ENCODE results near the gene LRTM1.

LRTM1 gene

GRCh38 chr3:54940971-54941370, 13.1 kb upstream of the LRTM1 start:
- DNase-seq = no peak
- Mint-ChIP-seq H3K36me3 (ENCODE audit: low read depth) (no peaks in the 10 kb centered on the region), H3K9me3 (no peaks in the 10 kb centered on the region), H3K4me3 (no peak overlapping the region), H3K27ac (no peak overlapping the region), H3K4me1 (peaks cover 41% of the 10 kb centered on the region), H3K27me3 (ENCODE audit: low read depth, poor library complexity) (peaks cover 2% of the 10 kb centered on the region)
- TF ChIP-seq, protein P1, sequence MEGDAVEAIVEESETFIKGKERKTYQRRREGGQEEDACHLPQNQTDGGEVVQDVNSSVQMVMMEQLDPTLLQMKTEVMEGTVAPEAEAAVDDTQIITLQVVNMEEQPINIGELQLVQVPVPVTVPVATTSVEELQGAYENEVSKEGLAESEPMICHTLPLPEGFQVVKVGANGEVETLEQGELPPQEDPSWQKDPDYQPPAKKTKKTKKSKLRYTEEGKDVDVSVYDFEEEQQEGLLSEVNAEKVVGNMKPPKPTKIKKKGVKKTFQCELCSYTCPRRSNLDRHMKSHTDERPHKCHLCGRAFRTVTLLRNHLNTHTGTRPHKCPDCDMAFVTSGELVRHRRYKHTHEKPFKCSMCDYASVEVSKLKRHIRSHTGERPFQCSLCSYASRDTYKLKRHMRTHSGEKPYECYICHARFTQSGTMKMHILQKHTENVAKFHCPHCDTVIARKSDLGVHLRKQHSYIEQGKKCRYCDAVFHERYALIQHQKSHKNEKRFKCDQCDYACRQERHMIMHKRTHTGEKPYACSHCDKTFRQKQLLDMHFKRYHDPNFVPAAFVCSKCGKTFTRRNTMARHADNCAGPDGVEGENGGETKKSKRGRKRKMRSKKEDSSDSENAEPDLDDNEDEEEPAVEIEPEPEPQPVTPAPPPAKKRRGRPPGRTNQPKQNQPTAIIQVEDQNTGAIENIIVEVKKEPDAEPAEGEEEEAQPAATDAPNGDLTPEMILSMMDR (IDR thresholded peaks at IDR 0.05) = no peak

DNA sequence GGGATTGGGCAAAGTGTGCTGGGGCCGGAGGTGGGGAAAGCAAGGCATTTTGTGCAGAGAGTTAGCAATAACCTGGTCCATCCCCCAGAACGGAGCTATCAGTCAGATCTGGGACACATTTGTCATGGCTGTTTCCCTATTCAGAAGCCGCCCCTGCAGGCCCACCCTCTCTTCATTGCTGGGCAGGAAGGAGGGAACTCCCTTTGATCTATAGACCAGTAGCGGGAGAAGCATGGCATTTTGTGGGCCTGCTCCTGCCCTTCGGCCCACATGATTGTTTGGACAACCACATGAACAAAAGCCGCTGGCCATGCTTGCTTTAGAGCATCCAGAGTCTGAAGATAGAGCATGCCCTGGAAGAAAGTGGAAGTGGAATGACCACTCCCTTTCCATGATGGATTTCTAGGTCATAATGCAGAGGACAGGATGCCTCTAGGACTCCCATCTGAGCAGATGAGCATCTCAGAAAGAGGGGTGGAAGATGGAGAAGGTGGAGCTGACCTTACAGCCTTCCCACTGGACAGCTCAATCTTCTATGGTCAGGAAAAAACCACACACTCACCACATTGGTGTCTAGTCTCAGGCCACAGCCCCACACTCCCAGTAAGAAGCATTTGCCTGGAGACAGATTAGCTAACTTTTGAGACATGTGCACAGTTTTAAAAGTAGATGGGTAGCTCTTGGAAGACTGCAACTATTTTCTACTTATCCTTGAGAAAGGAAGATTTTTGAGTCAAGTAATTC, 11.9 kb upstream of the LRTM1 start:
- peaks cover 40% of the 10 kb centered on the region for H3K4me1 Mint-ChIP-seq
- TF ChIP-seq, protein P1 (IDR thresholded peaks at IDR 0.05) = no peak
- H3K4me3 Mint-ChIP-seq = peak overlapping the region; percentile 12
- peak; percentile 28 for DNase-seq
- H3K9me3 Mint-ChIP-seq = no peaks in the 10 kb centered on the region
- H3K27me3 Mint-ChIP-seq (ENCODE audit: low read depth, poor library complexity) = peaks cover 2% of the 10 kb centered on the region
- H3K36me3 Mint-ChIP-seq (ENCODE audit: low read depth) = no peaks in the 10 kb centered on the region
- peak overlapping the region; percentile 71 for H3K27ac Mint-ChIP-seq

DNA sequence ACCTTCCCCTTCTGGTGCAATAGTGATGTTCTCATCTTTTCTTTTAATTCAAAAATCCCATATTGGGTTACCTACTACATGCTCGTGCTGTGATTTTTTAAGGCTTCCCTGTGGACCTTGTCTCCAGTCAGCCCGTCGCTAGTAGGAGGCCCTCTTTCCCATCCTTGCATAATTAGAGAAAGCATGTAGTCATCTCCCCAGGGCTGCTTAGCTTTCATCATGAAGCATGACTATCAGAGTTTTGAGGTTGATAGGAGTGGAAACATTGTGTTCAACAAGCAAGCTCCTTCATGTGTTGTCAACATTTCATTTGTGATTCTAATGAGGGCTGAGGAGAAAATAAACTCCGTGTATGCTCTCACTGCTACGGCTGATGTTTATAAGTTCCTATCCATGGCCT, 8.7 kb upstream of the LRTM1 start:
- no peak overlapping the region for H3K27ac Mint-ChIP-seq
- H3K9me3 Mint-ChIP-seq = no peaks in the 10 kb centered on the region
- no peaks in the 10 kb centered on the region for H3K36me3 Mint-ChIP-seq (ENCODE audit: low read depth)
- TF ChIP-seq, protein P1 (IDR thresholded peaks at IDR 0.05) = no peak
- H3K27me3 Mint-ChIP-seq (ENCODE audit: low read depth, poor library complexity) = no peaks in the 10 kb centered on the region
- no peak overlapping the region for H3K4me3 Mint-ChIP-seq
- no peak for DNase-seq
- H3K4me1 Mint-ChIP-seq = peaks cover 37% of the 10 kb centered on the region

DNA sequence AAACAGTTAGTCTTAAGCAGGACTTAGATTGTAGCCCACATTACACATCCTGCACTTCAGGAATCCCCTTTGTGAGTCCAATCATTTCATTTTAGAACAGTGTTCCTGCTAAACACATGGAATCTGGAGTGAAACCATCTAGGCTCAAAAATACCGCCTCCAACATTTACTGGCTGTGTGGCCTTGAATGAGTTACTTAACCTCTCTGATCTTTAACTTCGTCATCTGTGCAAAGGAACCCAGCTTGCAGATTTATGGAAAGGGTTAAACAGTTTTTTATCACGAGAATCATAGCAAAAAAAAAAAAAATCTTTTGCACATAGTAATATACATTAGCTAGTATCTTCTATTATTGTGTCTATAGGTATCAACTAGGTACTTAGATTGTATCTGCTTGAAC, 8.0 kb upstream of the LRTM1 start:
- no peak for DNase-seq
- H3K36me3 Mint-ChIP-seq (ENCODE audit: low read depth) = no peaks in the 10 kb centered on the region
- no peak overlapping the region for H3K4me3 Mint-ChIP-seq
- H3K9me3 Mint-ChIP-seq = no peaks in the 10 kb centered on the region
- TF ChIP-seq, protein P1 (IDR thresholded peaks at IDR 0.05) = no peak
- H3K4me1 Mint-ChIP-seq = peaks cover 36% of the 10 kb centered on the region
- H3K27me3 Mint-ChIP-seq (ENCODE audit: low read depth, poor library complexity) = no peaks in the 10 kb centered on the region
- H3K27ac Mint-ChIP-seq = no peak overlapping the region

GRCh38 chr3:54932606-54933005, 4.7 kb upstream of the LRTM1 start:
- TF ChIP-seq, protein P1 (IDR thresholded peaks at IDR 0.05) = no peak
- Mint-ChIP-seq H3K36me3 (ENCODE audit: low read depth) (no peaks in the 10 kb centered on the region), H3K9me3 (no peaks in the 10 kb centered on the region), H3K27me3 (ENCODE audit: low read depth, poor library complexity) (no peaks in the 10 kb centered on the region), H3K4me3 (no peak overlapping the region), H3K27ac (no peak overlapping the region), H3K4me1 (peaks cover 37% of the 10 kb centered on the region)
- no peak for DNase-seq

- no peaks in the 10 kb centered on the region for H3K9me3 Mint-ChIP-seq
- H3K27ac Mint-ChIP-seq = no peak overlapping the region
- H3K4me1 Mint-ChIP-seq = peaks cover 38% of the 10 kb centered on the region
Measured at GRCh38 chr3:54931182-54931581, 3.3 kb upstream of the LRTM1 start.

More at GRCh38 chr3:54931182-54931581, 3.3 kb upstream of the LRTM1 start:
- Mint-ChIP-seq H3K36me3 (ENCODE audit: low read depth) (no peaks in the 10 kb centered on the region), H3K27me3 (ENCODE audit: low read depth, poor library complexity) (no peaks in the 10 kb centered on the region), H3K4me3 (no peak overlapping the region)
- TF ChIP-seq, protein P1 (IDR thresholded peaks at IDR 0.05) = no peak
- DNase-seq = no peak

All from nephron progenitor cell (in vitro differentiated cells).